Smooth muscle cell (in vitro differentiated cells): Measurements from ENCODE around the gene TRIM7. TPM values are rescaled to one million over a fixed set of nuclear protein-coding genes. Genes with fewer than 3 reads are reported as not detected.
A peak's percentile ranks its signal among the peaks of the same experiment; 100 is the strongest.

Experiments
- DNase-seq: peaks from one replicate; lab custom pipeline; 2025; ENCODE audit not compliant: unreplicated experiment; lab: John Stamatoyannopoulos, UW
- H2AFZ ChIP-seq: fragments of 200-600 bp; sonication (generic); 2 replicates; pipeline ENCODE4 v1.6.0; 2016; ENCODE audit warnings: antibody characterized with exemption, low read depth, mild to moderate bottlenecking
- H3F3A ChIP-seq: fragments of 200-600 bp; sonication (generic); 2 replicates; pipeline ENCODE4 v1.6.0; 2017; ENCODE audit warnings: antibody characterized with exemption, low read depth
- H3K27ac ChIP-seq: fragments of 200-600 bp; sonication (generic); 2 replicates; pipeline ENCODE4 v1.5.1; 2016; ENCODE audit warnings: low read depth, mild to moderate bottlenecking
- H3K27me3 ChIP-seq: fragments of 200-600 bp; sonication (generic); 2 replicates; pipeline ENCODE4 v1.6.1; 2016; ENCODE audit warnings: low read depth, mild to moderate bottlenecking
- H3K36me3 ChIP-seq: fragments of 200-600 bp; sonication (generic); 2 replicates; pipeline ENCODE4 v1.5.1; 2016; ENCODE audit warnings: low read depth
- H3K4me1 ChIP-seq: fragments of 200-600 bp; sonication (generic); 2 replicates; pipeline ENCODE4 v1.5.1; 2016; ENCODE audit warnings: low read depth
- H3K4me2 ChIP-seq: fragments of 200-600 bp; sonication (generic); 2 replicates; pipeline ENCODE4 v1.6.0; 2016; ENCODE audit warnings: mild to moderate bottlenecking
- H3K4me3 ChIP-seq: fragments of 200-600 bp; sonication (generic); 2 replicates; pipeline ENCODE4 v1.5.1; 2016; ENCODE audit warnings: mild to moderate bottlenecking
- H3K79me2 ChIP-seq: fragments of 200-600 bp; sonication (generic); 2 replicates; pipeline ENCODE4 v1.6.0; 2016; ENCODE audit warnings: low read depth, mild to moderate bottlenecking
- H3K9ac ChIP-seq: fragments of 200-600 bp; sonication (generic); 2 replicates; pipeline ENCODE4 v1.6.0; 2016; ENCODE audit warnings: low read depth
- H3K9me3 ChIP-seq: fragments of 200-600 bp; sonication (generic); replicated peaks from 2 replicates; pipeline ENCODE4 v1.5.1; 2016; ENCODE audit warnings: low read depth
- H4K20me1 ChIP-seq: fragments of 200-600 bp; sonication (generic); 2 replicates; pipeline ENCODE4 v1.6.0; 2016; ENCODE audit warnings: low read depth
- WGBS: methylation state at CpG from one replicate; pipeline ENCODE4 v1.1.7; 2016; ENCODE audit warnings: low lambda C conversion rate; 5-methylcytosine and 5-hydroxymethylcytosine counted together
- polyA plus RNA-seq: library from polyadenylated mRNA; unstranded; fragments of >200 nt; fragmentation: Nextera tagmentation; extraction: Ambion mirVana; gene quantifications from 2 replicates; pipeline ENCODE4 v1.2.1, GENCODE V29; 2016
- total RNA-seq: library from RNA; depleted of rRNA; stranded (reverse); fragments of >200 nt; gene quantifications from 2 replicates; pipeline ENCODE4 v1.2.3, GENCODE V29; 2014
- TF ChIP-seq, protein P1 (sequence below): fragments of 200-600 bp; sonication (generic); IDR thresholded peaks from 2 replicates; pipeline ENCODE4 v1.5.1; 2017; ENCODE audit warnings: borderline replicate concordance, mild to moderate bottlenecking, antibody characterized with exemption; ENCODE audit not compliant: insufficient read depth, poor library complexity, severe bottlenecking

Gene TRIM7
- total and polyA plus RNA-seq, 2 experiments from 2014 or later = not detected

DNA sequence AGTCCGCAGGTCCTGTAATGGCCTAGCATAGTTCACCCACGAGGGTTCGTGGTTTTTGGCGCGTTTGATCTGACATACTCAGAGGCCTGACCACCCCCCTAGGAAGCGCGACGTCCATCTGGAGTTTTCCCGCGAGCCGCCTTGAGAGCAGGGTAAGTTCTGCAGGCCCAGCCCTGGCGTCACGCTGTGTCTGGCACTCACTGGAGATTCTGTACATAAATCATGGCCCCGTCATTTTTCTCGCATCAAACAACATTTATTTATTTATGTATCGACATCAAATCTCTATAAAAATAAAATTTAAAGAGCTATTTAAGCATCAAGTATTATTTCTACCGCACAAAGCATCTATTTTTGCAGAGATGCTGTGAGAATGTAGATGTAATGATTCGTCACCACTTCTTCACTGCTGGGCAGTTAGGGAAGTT, 17.6 kb upstream of the TRIM7 start:
- H3K79me2 ChIP-seq = peaks cover 26% of the 10 kb centered on the region
- TF ChIP-seq, protein P1, sequence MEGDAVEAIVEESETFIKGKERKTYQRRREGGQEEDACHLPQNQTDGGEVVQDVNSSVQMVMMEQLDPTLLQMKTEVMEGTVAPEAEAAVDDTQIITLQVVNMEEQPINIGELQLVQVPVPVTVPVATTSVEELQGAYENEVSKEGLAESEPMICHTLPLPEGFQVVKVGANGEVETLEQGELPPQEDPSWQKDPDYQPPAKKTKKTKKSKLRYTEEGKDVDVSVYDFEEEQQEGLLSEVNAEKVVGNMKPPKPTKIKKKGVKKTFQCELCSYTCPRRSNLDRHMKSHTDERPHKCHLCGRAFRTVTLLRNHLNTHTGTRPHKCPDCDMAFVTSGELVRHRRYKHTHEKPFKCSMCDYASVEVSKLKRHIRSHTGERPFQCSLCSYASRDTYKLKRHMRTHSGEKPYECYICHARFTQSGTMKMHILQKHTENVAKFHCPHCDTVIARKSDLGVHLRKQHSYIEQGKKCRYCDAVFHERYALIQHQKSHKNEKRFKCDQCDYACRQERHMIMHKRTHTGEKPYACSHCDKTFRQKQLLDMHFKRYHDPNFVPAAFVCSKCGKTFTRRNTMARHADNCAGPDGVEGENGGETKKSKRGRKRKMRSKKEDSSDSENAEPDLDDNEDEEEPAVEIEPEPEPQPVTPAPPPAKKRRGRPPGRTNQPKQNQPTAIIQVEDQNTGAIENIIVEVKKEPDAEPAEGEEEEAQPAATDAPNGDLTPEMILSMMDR = no peak
- peak overlapping the region; percentile 71 for H3K4me3 ChIP-seq
- no peak for DNase-seq
- under 1% methylated on average over 18 of the region's 18 CpGs for WGBS
- no peaks in the 10 kb centered on the region for H3K9me3 ChIP-seq
- peak overlapping the region; percentile 90 for H3K27ac ChIP-seq
- no peaks in the 10 kb centered on the region for H4K20me1 ChIP-seq
- H3K27me3 ChIP-seq = no peaks in the 10 kb centered on the region
- peak overlapping the region; percentile 87 for H3K9ac ChIP-seq
- peak overlapping the region; percentile 46 for H2AFZ ChIP-seq
- H3K4me2 ChIP-seq = peak overlapping the region; percentile 85
- no peaks in the 10 kb centered on the region for H3K36me3 ChIP-seq
- H3K4me1 ChIP-seq = no peaks in the 10 kb centered on the region
- peaks cover 22% of the 10 kb centered on the region for H3F3A ChIP-seq

DNA sequence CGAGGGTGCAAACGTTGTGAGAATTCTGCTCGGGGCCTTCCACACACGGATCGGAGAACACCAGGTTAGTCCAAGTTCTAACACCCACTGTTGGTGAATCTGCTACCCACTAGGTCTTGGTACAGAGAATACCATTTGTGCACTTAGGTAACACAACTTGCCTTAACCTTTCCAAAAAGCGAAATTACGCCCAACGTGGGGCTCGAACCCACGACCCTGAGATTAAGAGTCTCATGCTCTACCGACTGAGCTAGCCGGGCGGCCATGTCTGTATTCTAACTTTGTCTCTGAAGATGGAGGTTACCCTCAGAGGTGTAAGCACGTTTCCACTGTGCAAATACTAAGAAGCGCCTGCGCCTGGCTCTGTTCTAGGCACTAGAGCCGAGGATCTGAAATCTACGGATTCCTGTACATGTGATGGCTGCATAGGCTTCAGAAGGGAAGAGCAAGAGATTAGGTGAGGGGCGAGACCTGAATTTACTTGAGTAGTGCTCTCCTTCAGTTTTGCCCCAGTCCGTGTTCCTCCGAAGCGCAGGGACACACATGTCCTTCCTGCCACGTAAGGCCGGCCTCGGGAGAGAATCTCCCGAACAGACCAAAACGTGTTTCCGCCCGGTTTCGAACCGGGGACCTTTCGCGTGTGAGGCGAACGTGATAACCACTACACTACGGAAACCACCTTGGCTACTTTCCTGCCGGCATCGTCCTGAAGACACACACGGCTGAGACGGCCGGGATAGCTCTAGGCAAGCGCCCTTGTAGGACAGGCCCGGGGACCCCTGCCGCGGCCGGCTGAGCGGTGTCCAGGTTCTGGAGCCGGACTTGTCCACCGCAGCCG, 17.0 kb upstream of the TRIM7 start:
- Histone ChIP-seq H4K20me1 (no peaks in the 10 kb centered on the region), H3K9ac (peak overlapping the region; percentile 87), H3K4me1 (no peaks in the 10 kb centered on the region), H3K4me3 (peak overlapping the region; percentile 71), H3F3A (peaks cover 22% of the 10 kb centered on the region), H3K36me3 (no peaks in the 10 kb centered on the region), H3K4me2 (peak overlapping the region; percentile 85), H2AFZ (peak overlapping the region; percentile 46), H3K79me2 (peaks cover 19% of the 10 kb centered on the region), H3K9me3 (no peaks in the 10 kb centered on the region), H3K27me3 (no peaks in the 10 kb centered on the region), H3K27ac (peak overlapping the region; percentile 90)
- DNase-seq = no peak
- TF ChIP-seq, protein P1 = no peak
- WGBS = 3% methylated on average over 50 of the region's 50 CpGs

- no peak overlapping the region for H3K9ac ChIP-seq
- peak overlapping the region; percentile 90 for H3K27ac ChIP-seq
- H3K79me2 ChIP-seq = peaks cover 13% of the 10 kb centered on the region
- TF ChIP-seq, protein P1 = no peak
- WGBS = 61% methylated on average over 27 of the region's 27 CpGs
- no peaks in the 10 kb centered on the region for H3K27me3 ChIP-seq
- peak overlapping the region; percentile 85 for H3K4me2 ChIP-seq
- no peak overlapping the region for H2AFZ ChIP-seq
- no peaks in the 10 kb centered on the region for H3K9me3 ChIP-seq
- no peak for DNase-seq
- peak overlapping the region; percentile 71 for H3K4me3 ChIP-seq
- no peaks in the 10 kb centered on the region for H3K36me3 ChIP-seq
- H4K20me1 ChIP-seq = no peaks in the 10 kb centered on the region
- peaks cover 28% of the 10 kb centered on the region for H3F3A ChIP-seq
- H3K4me1 ChIP-seq = no peaks in the 10 kb centered on the region
Observed at GRCh38 chr5:181221105-181221791, 16.3 kb upstream of the TRIM7 start.
